HL-60 (cell line): Measurements from ENCODE around the gene HINT1.

Source experiments
- CTCF ChIP-seq: IDR thresholded peaks from one replicate; pipeline ENCODE4 v1.5.1; 2011; ENCODE audit warnings: low read length, control low read depth, inconsistent platforms; ENCODE audit not compliant: insufficient read depth
- GABPA ChIP-seq: IDR thresholded peaks from 2 replicates; pipeline ENCODE4 v1.6.1; 2012; ENCODE audit warnings: low read depth
- POLR2AphosphoS5 ChIP-seq: IDR thresholded peaks from 2 replicates; pipeline ENCODE4 v1.6.1; 2012; ENCODE audit warnings: low read depth
- REST ChIP-seq: IDR thresholded peaks from 2 replicates; pipeline ENCODE4 v1.6.1; 2012; ENCODE audit warnings: low read depth; ENCODE audit not compliant: insufficient replicate concordance
- SPI1 ChIP-seq: IDR thresholded peaks from 2 replicates; pipeline ENCODE4 v1.6.1; 2012; ENCODE audit warnings: low read depth, mild to moderate bottlenecking, borderline replicate concordance

- no peak for TF ChIP-seq CTCF
- TF ChIP-seq POLR2AphosphoS5 = no peak
- no peak for TF ChIP-seq SPI1
- no peak for TF ChIP-seq REST
- no peak for TF ChIP-seq GABPA
These were observed 17.8 kb upstream of the HINT1 start for GRCh38 chr5:131182839-131183238.
